ENCODE measurements around the gene FOXO3.
A peak's percentile ranks its signal among the peaks of the same experiment; 100 is the strongest.
"Not testable (repeated sequence)": the region's sequence is repeated elsewhere in the genome, so short reads cannot be mapped to it uniquely, and the experiment has no call there.

FOXO3 gene

GRCh38 chr6:108560463-108561308 lies at the start of gene FOXO3:
TSS of gene FOXO3 (plus strand) at chr6:108560917. CDS start at chr6:108561209, 292 bp downstream.
- DNase-seq = no peak

- DNase-seq = peak; percentile 1
These were observed 41.8 kb upstream of the FOXO3 start for GRCh38 chr6:108518714-108519576.

- no peak for DNase-seq
These were observed 39.1 kb upstream of the FOXO3 start for GRCh38 chr6:108521616-108522107.

GRCh38 chr6:108523697-108524096 lies 37.0 kb upstream of the FOXO3 start:
- no peak for DNase-seq

GRCh38 chr6:108524528-108525248 lies 36.0 kb upstream of the FOXO3 start:
- no peak for DNase-seq

GRCh38 chr6:108526739-108527174 lies 34.0 kb upstream of the FOXO3 start:
- peak; percentile 8 for DNase-seq

GRCh38 chr6:108528878-108529277 lies 31.8 kb upstream of the FOXO3 start:
- no peak for DNase-seq

GRCh38 chr6:108531332-108531731 lies 29.4 kb upstream of the FOXO3 start:
- no peak for DNase-seq

GRCh38 chr6:108535114-108535742 lies 25.5 kb upstream of the FOXO3 start:
- DNase-seq = no peak

- DNase-seq = not testable (repeated sequence)
These were observed 24.7 kb upstream of the FOXO3 start for GRCh38 chr6:108535920-108536535.

- DNase-seq = peak; percentile 62
These were observed 18.6 kb upstream of the FOXO3 start for GRCh38 chr6:108541843-108542759.

GRCh38 chr6:108543175-108543940 lies 17.4 kb upstream of the FOXO3 start:
- DNase-seq = no peak

GRCh38 chr6:108544606-108545005 lies 16.1 kb upstream of the FOXO3 start:
- DNase-seq = no peak

- no peak for DNase-seq
These were observed 14.4 kb upstream of the FOXO3 start for GRCh38 chr6:108546079-108547049.

GRCh38 chr6:108549241-108549640 lies 11.5 kb upstream of the FOXO3 start:
- DNase-seq = no peak

- DNase-seq = no peak
These were observed 11.0 kb upstream of the FOXO3 start for GRCh38 chr6:108549741-108550140.

GRCh38 chr6:108550256-108550655 lies 10.5 kb upstream of the FOXO3 start:
- DNase-seq = no peak

- no peak for DNase-seq
These were observed 5.2 kb upstream of the FOXO3 start for GRCh38 chr6:108555399-108556052.

Data from NCI-H1694 (cell line).